ENCODE data around the gene RUBCN.
A peak's percentile ranks its signal among the peaks of the same experiment; 100 is the strongest.
"Not testable (repeated sequence)": the region's sequence is repeated elsewhere in the genome, so short reads cannot be mapped to it uniquely, and the experiment has no call there.

RUBCN gene

GRCh38 chr3:197733042-197733441 is 3.7 kb downstream of the RUBCN start:
- no peak for FAIRE-seq

- not testable (repeated sequence) for FAIRE-seq
Measured at GRCh38 chr3:197731483-197731882, 5.2 kb downstream of the RUBCN start.

- not testable (repeated sequence) for FAIRE-seq
Measured at GRCh38 chr3:197730770-197731169, 5.9 kb downstream of the RUBCN start.

- FAIRE-seq = no peak
Measured at GRCh38 chr3:197730200-197730599, 6.5 kb downstream of the RUBCN start.

- no peak for FAIRE-seq
Measured at GRCh38 chr3:197728487-197728886, 8.2 kb downstream of the RUBCN start.

GRCh38 chr3:197727878-197728277 is 8.8 kb downstream of the RUBCN start:
- FAIRE-seq = not testable (repeated sequence)

GRCh38 chr3:197722734-197723133 is 14.0 kb downstream of the RUBCN start:
- no peak for FAIRE-seq

- FAIRE-seq = no peak
Measured at GRCh38 chr3:197720694-197721093, 16.0 kb downstream of the RUBCN start.

- FAIRE-seq = peak; percentile 30
Measured at GRCh38 chr3:197718891-197719290, 17.8 kb downstream of the RUBCN start.

GRCh38 chr3:197714251-197714650 is 22.5 kb downstream of the RUBCN start:
- FAIRE-seq = no peak

GRCh38 chr3:197713477-197713822 is 23.3 kb downstream of the RUBCN start:
- no peak for FAIRE-seq

GRCh38 chr3:197711973-197712707 is 24.6 kb downstream of the RUBCN start:
- FAIRE-seq = peak; percentile 5

GRCh38 chr3:197710965-197711364 is 25.7 kb downstream of the RUBCN start:
- FAIRE-seq = not testable (repeated sequence)

- no peak for FAIRE-seq
Measured at GRCh38 chr3:197709135-197709534, 27.6 kb downstream of the RUBCN start.

- FAIRE-seq = no peak
Measured at GRCh38 chr3:197706658-197707057, 30.0 kb downstream of the RUBCN start.

GRCh38 chr3:197701841-197702240 is 34.9 kb downstream of the RUBCN start:
- no peak for FAIRE-seq

- no peak for FAIRE-seq
Measured at GRCh38 chr3:197700095-197700494, 36.6 kb downstream of the RUBCN start.

GRCh38 chr3:197697355-197697754 is 39.3 kb downstream of the RUBCN start:
- FAIRE-seq = no peak

- FAIRE-seq = no peak
Measured at GRCh38 chr3:197694251-197694650, 42.5 kb downstream of the RUBCN start.

- FAIRE-seq = no peak
Measured at GRCh38 chr3:197692641-197693040, 44.1 kb downstream of the RUBCN start.

GRCh38 chr3:197690754-197691153 is 46.0 kb downstream of the RUBCN start:
- no peak for FAIRE-seq

- FAIRE-seq = no peak
Measured at GRCh38 chr3:197687570-197687969, 49.1 kb downstream of the RUBCN start.

- no peak for FAIRE-seq
Measured at GRCh38 chr3:197686899-197687298, 49.8 kb downstream of the RUBCN start.

- no peak for FAIRE-seq
Measured at GRCh38 chr3:197685546-197685945, 51.2 kb downstream of the RUBCN start.

GRCh38 chr3:197683191-197683590 is 53.5 kb downstream of the RUBCN start:
- no peak for FAIRE-seq
